Neural progenitor cell (in vitro differentiated cells): ENCODE results near the gene ERC1. TPM values are rescaled to one million over a fixed set of nuclear protein-coding genes. Genes with fewer than 3 reads are reported as not detected.
"Not testable (repeated sequence)": the region's sequence is repeated elsewhere in the genome, so short reads cannot be mapped to it uniquely, and the experiment has no call there.

ENCODE experiments used
- DNase-seq: peaks from one replicate; pipeline ENCODE4 v3.0.0-alpha.2; 2016; ENCODE audit warnings: low spot score
- H2AFZ ChIP-seq: fragments of 200-600 bp; sonication (generic); replicated peaks from 2 replicates; pipeline ENCODE4 v1.6.1; 2016; ENCODE audit warnings: antibody characterized with exemption
- H3F3A ChIP-seq: fragments of 200-600 bp; sonication (generic); 2 replicates; pipeline ENCODE4 v1.6.1; 2016; ENCODE audit warnings: antibody characterized with exemption, low read depth
- H3K27ac ChIP-seq: fragments of 200-600 bp; sonication (generic); 2 replicates; pipeline ENCODE4 v1.5.1; 2016; ENCODE audit warnings: mild to moderate bottlenecking
- H3K27me3 ChIP-seq: fragments of 200-600 bp; sonication (generic); 2 replicates; pipeline ENCODE4 v1.6.1; 2016; ENCODE audit warnings: mild to moderate bottlenecking, moderate library complexity
- H3K36me3 ChIP-seq: fragments of 200-600 bp; sonication (generic); 2 replicates; pipeline ENCODE4 v1.5.1; 2016
- H3K4me1 ChIP-seq: fragments of 200-600 bp; sonication (generic); 2 replicates; pipeline ENCODE4 v1.6.1; 2016; ENCODE audit warnings: mixed run types
- H3K4me2 ChIP-seq: fragments of 200-600 bp; sonication (generic); 2 replicates; pipeline ENCODE4 v1.6.1; 2016
- H3K4me3 ChIP-seq: fragments of 200-600 bp; sonication (generic); 2 replicates; pipeline ENCODE4 v1.5.1; 2016
- H3K79me2 ChIP-seq: fragments of 200-600 bp; sonication (generic); 2 replicates; pipeline ENCODE4 v1.6.1; 2016; ENCODE audit warnings: low read depth
- H3K9ac ChIP-seq: fragments of 200-600 bp; sonication (generic); 2 replicates; pipeline ENCODE4 v1.6.1; 2016
- H3K9me3 ChIP-seq: fragments of 200-600 bp; sonication (generic); 2 replicates; pipeline ENCODE4 v1.5.1; 2016; ENCODE audit warnings: low read depth
- H4K20me1 ChIP-seq: fragments of 200-600 bp; sonication (generic); 2 replicates; pipeline ENCODE4 v1.6.1; 2016; ENCODE audit warnings: low read depth
- H3K27ac Mint-ChIP-seq: 3 replicates; pipeline ENCODE4 v1.8.0; 2021; ENCODE audit warnings: mixed read lengths
- H3K27me3 Mint-ChIP-seq: 2 replicates; pipeline ENCODE4 v1.8.0; 2022; ENCODE audit warnings: low read depth, mild to moderate bottlenecking, inconsistent platforms, moderate library complexity, mixed read lengths; ENCODE audit not compliant: insufficient read depth
- H3K36me3 Mint-ChIP-seq: 3 replicates; pipeline ENCODE4 v1.8.0; 2021; ENCODE audit warnings: mixed read lengths
- H3K4me1 Mint-ChIP-seq: 3 replicates; pipeline ENCODE4 v1.8.0; 2021; ENCODE audit warnings: mixed read lengths
- H3K4me3 Mint-ChIP-seq: 3 replicates; pipeline ENCODE4 v1.8.0; 2021; ENCODE audit warnings: mild to moderate bottlenecking, moderate library complexity, mixed read lengths
- H3K9me3 Mint-ChIP-seq: 3 replicates; pipeline ENCODE4 v1.8.0; 2020; ENCODE audit warnings: mixed read lengths
- CTCF ChIP-seq: fragments of 200-600 bp; sonication (generic); IDR thresholded peaks from 2 replicates; pipeline ENCODE4 v1.5.1; 2017; ENCODE audit warnings: antibody characterized with exemption, mild to moderate bottlenecking
- EZH2 ChIP-seq: fragments of 200-600 bp; sonication (generic); IDR thresholded peaks from 2 replicates; pipeline ENCODE4 v1.6.1; 2017; ENCODE audit warnings: antibody characterized with exemption, mild to moderate bottlenecking, moderate library complexity
- EZH2phosphoT487 ChIP-seq: fragments of 200-600 bp; sonication (generic); IDR thresholded peaks from 2 replicates; pipeline ENCODE4 v1.6.1; 2017; ENCODE audit warnings: antibody characterized with exemption
- total RNA-seq: library from RNA; depleted of rRNA; stranded (reverse); fragments of >200 nt; gene quantifications from 2 replicates; pipeline ENCODE4 v1.2.3, GENCODE V29; 2015; ENCODE audit warnings: low replicate concordance

The ERC1 gene
- total RNA-seq, 1 donor from 2014 or later, result 27.5 TPM

DNA sequence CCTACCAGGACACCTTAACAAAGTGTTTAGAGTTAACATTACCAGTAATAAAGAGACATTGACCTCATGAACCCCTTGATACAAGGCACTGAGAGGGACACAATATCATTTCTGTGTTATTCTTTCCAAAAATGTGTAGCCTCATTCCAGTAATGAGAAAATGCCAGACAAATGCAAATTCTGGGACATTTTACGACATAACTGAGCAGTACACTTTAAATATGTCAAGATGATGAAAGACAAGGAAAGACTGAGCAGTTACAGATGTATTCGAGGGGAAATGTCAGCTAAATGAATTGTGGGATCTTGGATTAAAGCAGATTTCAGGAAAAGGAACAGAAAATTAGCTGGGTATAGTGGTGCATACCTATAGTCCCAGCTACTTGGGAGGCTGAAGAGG, 255.6 kb downstream of the ERC1 start:
- no peak overlapping the region for H3K27ac Mint-ChIP-seq
- no peak for DNase-seq
- no peak overlapping the region for H3K9ac ChIP-seq
- H3K36me3 ChIP-seq, result no peaks in the 10 kb centered on the region
- no peak overlapping the region for H3K4me3 ChIP-seq
- no peak overlapping the region for H3K27ac ChIP-seq
- no peak overlapping the region for H3K4me3 Mint-ChIP-seq
- H3K4me1 ChIP-seq, result peaks cover 22% of the 10 kb centered on the region
- H3K9me3 Mint-ChIP-seq, result no peaks in the 10 kb centered on the region
- peaks cover 9% of the 10 kb centered on the region for H3F3A ChIP-seq
- H3K4me1 Mint-ChIP-seq, result peaks cover 29% of the 10 kb centered on the region
- H3K27me3 ChIP-seq, result no peaks in the 10 kb centered on the region
- no peaks in the 10 kb centered on the region for H3K36me3 Mint-ChIP-seq
- no peaks in the 10 kb centered on the region for H3K9me3 ChIP-seq
- H3K79me2 ChIP-seq, result no peaks in the 10 kb centered on the region
- no peak overlapping the region for H2AFZ ChIP-seq
- peaks cover 3% of the 10 kb centered on the region for H3K27me3 Mint-ChIP-seq
- H3K4me2 ChIP-seq, result no peak overlapping the region
- TF ChIP-seq EZH2 (no peak), EZH2phosphoT487 (no peak), CTCF (no peak)
- peaks cover 4% of the 10 kb centered on the region for H4K20me1 ChIP-seq

GRCh38 chr12:1250641-1251040, 259.6 kb downstream of the ERC1 start:
- peak overlapping the region; percentile 61 for H3K4me2 ChIP-seq
- no peaks in the 10 kb centered on the region for H3K36me3 Mint-ChIP-seq
- no peaks in the 10 kb centered on the region for H3K9me3 ChIP-seq
- H2AFZ ChIP-seq, result no peak overlapping the region
- H3K27ac Mint-ChIP-seq, result no peak overlapping the region
- peaks cover 3% of the 10 kb centered on the region for H3K27me3 Mint-ChIP-seq
- no peak for DNase-seq
- H3K4me3 ChIP-seq, result no peak overlapping the region
- peaks cover 49% of the 10 kb centered on the region for H3K4me1 Mint-ChIP-seq
- no peaks in the 10 kb centered on the region for H3K27me3 ChIP-seq
- H3K4me3 Mint-ChIP-seq, result peak overlapping the region; percentile 7
- H3K36me3 ChIP-seq, result no peaks in the 10 kb centered on the region
- no peak for TF ChIP-seq EZH2
- TF ChIP-seq CTCF, result no peak
- TF ChIP-seq EZH2phosphoT487, result no peak
- no peak overlapping the region for H3K27ac ChIP-seq
- H4K20me1 ChIP-seq, result peaks cover 4% of the 10 kb centered on the region
- no peak overlapping the region for H3K9ac ChIP-seq
- no peaks in the 10 kb centered on the region for H3K79me2 ChIP-seq
- peaks cover 9% of the 10 kb centered on the region for H3F3A ChIP-seq
- no peaks in the 10 kb centered on the region for H3K9me3 Mint-ChIP-seq
- peaks cover 22% of the 10 kb centered on the region for H3K4me1 ChIP-seq

DNA sequence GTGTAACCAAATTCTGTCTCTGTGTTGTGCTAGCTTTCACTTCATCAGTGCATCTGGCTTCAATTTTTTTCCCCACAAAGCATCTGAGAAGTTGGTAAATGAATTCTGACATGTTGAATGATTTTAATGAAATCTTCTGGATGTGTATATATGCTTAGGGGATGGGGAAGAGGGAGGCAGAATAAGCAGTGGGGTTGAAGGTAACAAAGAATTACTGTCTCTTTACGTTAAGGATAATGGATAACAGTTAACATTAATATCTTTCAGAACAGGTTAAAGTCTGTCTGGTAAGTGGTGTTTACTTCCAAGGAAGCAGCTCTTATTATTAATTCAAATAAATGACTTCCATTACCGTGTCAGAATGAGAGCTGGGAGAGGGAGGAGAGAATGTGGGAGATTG, 261.7 kb downstream of the ERC1 start:
- H3K9me3 ChIP-seq, result no peaks in the 10 kb centered on the region
- Mint-ChIP-seq H3K36me3 (peaks cover 8% of the 10 kb centered on the region), H3K4me3 (no peak overlapping the region), H3K9me3 (no peaks in the 10 kb centered on the region), H3K4me1 (peaks cover 49% of the 10 kb centered on the region), H3K27ac (no peak overlapping the region), H3K27me3 (peaks cover 3% of the 10 kb centered on the region)
- DNase-seq, result no peak
- no peaks in the 10 kb centered on the region for H3K79me2 ChIP-seq
- H3K4me3 ChIP-seq, result no peak overlapping the region
- H3F3A ChIP-seq, result peaks cover 9% of the 10 kb centered on the region
- peaks cover 22% of the 10 kb centered on the region for H3K4me1 ChIP-seq
- no peaks in the 10 kb centered on the region for H3K27me3 ChIP-seq
- H2AFZ ChIP-seq, result no peak overlapping the region
- H4K20me1 ChIP-seq, result peaks cover 4% of the 10 kb centered on the region
- peak overlapping the region; percentile 53 for H3K27ac ChIP-seq
- no peaks in the 10 kb centered on the region for H3K36me3 ChIP-seq
- no peak overlapping the region for H3K4me2 ChIP-seq
- no peak overlapping the region for H3K9ac ChIP-seq
- TF ChIP-seq EZH2phosphoT487, result no peak
- TF ChIP-seq EZH2, result no peak

DNA sequence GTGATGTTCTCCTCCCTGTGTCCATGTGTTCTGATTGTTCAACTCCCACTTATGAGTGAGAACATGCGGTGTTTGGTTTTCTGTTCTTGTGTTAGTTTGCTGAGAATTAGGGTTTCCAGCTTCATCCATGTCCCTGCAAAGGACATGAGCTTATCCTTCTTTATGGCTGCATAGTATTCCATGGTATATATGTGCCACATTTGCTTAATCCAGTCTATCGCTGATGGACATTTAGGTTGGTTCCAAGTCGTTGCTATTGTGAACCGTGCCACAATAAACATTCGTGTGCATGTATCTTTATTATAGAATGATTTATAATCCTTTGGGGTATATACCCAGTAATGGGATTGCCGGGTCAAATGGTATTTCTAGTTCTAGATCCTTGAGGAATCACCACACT, 264.1 kb downstream of the ERC1 start:
- H3K27ac ChIP-seq, H3K4me2 ChIP-seq, H3F3A ChIP-seq, DNase-seq, H3K9ac ChIP-seq, H3K4me3 ChIP-seq, H2AFZ ChIP-seq, H3K27ac Mint-ChIP-seq, H3K9me3 ChIP-seq, H3K9me3 Mint-ChIP-seq, H3K27me3 ChIP-seq, H3K79me2 ChIP-seq, H3K4me3 Mint-ChIP-seq, H4K20me1 ChIP-seq, H3K27me3 Mint-ChIP-seq, H3K36me3 ChIP-seq: not testable (repeated sequence)
- H3K4me1 Mint-ChIP-seq, result peaks cover 32% of the 10 kb centered on the region
- peaks cover 11% of the 10 kb centered on the region for H3K4me1 ChIP-seq
- peaks cover 10% of the 10 kb centered on the region for H3K36me3 Mint-ChIP-seq

DNA sequence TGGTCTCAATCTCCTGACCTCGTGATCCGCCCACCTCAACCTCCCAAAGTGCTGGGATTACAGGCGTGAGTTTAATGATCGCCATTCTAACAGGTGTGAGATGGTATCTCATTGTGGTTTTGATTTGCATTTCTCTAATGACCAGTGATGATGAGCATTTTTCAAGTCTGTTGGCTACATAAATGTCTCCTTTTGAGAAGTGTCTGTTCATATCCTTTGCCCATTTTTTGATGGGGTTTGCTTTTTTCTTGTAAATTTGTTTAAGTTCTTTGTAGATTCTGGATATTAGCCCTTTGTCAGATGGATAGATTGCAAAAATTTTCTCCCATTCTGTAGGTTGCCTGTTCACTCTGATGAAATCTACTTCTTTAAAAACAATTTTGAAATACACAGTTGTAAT, 264.8 kb downstream of the ERC1 start:
- not testable (repeated sequence) for H3K9me3 Mint-ChIP-seq, H3K4me2 ChIP-seq, H3K4me3 ChIP-seq, H3K79me2 ChIP-seq, H3K27ac Mint-ChIP-seq, H3K27ac ChIP-seq, H3K36me3 ChIP-seq, H3K27me3 Mint-ChIP-seq, H3K9ac ChIP-seq, H3F3A ChIP-seq, DNase-seq, H3K9me3 ChIP-seq, H4K20me1 ChIP-seq, H3K4me1 ChIP-seq, H3K27me3 ChIP-seq, H3K4me3 Mint-ChIP-seq, H2AFZ ChIP-seq
- peaks cover 26% of the 10 kb centered on the region for H3K4me1 Mint-ChIP-seq
- peaks cover 10% of the 10 kb centered on the region for H3K36me3 Mint-ChIP-seq
